ENCODE results near the gene DOCK4.

DOCK4 gene

DNA sequence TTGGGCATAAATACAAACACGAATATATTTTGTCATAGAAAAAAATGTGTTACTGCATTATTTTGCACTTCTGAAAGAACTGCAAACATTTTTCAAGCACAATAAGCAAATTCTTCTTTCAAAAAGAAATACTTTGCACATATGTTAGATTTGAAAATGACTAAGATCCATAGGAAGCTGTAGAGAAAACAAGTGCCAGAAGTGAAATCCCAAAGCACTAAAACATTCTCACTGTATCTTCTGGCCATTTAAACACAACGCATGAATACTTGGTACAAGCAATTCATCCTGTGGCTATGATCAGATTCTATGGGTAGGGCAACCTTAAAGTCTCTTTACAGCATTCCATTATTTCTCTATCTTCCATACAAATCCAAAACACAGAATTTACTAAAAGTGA is 418.5 kb downstream of the DOCK4 start:
- H3K9me3 Mint-ChIP-seq, result no peaks in the 10 kb centered on the region
- no peaks in the 10 kb centered on the region for H3K27me3 Mint-ChIP-seq (ENCODE audit: low read depth, poor library complexity)
- peaks cover 9% of the 10 kb centered on the region for H3K4me1 Mint-ChIP-seq
- H3K36me3 Mint-ChIP-seq (ENCODE audit: low read depth), result peaks cover 60% of the 10 kb centered on the region
- H3K27ac Mint-ChIP-seq, result no peak overlapping the region
- H3K4me3 Mint-ChIP-seq, result no peak overlapping the region
- TF ChIP-seq, protein P1, sequence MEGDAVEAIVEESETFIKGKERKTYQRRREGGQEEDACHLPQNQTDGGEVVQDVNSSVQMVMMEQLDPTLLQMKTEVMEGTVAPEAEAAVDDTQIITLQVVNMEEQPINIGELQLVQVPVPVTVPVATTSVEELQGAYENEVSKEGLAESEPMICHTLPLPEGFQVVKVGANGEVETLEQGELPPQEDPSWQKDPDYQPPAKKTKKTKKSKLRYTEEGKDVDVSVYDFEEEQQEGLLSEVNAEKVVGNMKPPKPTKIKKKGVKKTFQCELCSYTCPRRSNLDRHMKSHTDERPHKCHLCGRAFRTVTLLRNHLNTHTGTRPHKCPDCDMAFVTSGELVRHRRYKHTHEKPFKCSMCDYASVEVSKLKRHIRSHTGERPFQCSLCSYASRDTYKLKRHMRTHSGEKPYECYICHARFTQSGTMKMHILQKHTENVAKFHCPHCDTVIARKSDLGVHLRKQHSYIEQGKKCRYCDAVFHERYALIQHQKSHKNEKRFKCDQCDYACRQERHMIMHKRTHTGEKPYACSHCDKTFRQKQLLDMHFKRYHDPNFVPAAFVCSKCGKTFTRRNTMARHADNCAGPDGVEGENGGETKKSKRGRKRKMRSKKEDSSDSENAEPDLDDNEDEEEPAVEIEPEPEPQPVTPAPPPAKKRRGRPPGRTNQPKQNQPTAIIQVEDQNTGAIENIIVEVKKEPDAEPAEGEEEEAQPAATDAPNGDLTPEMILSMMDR (IDR thresholded peaks at IDR 0.05), result no peak
- no peak for DNase-seq

DNA sequence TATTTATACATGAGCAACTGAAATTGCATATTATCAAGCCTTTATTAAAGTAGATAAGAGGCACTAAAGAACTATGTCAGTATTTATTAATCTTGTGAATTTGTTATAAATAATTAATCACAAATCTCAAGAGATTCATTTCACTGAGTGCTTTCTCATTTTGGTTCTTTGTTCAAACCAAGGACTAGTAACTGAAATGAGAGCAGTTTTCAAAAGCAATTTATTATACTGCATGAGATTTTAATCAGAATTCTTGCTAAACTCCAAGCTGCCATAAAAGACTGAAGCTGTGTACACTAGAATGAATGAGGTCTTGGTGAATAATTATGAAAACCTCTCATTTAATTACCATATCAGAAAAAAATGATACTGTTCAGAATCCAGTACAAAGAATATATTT is 419.1 kb downstream of the DOCK4 start:
- Mint-ChIP-seq H3K27ac (no peak overlapping the region), H3K9me3 (no peaks in the 10 kb centered on the region), H3K27me3 (ENCODE audit: low read depth, poor library complexity) (no peaks in the 10 kb centered on the region), H3K4me3 (no peak overlapping the region), H3K36me3 (ENCODE audit: low read depth) (peaks cover 56% of the 10 kb centered on the region), H3K4me1 (peaks cover 9% of the 10 kb centered on the region)
- TF ChIP-seq, protein P1 (IDR thresholded peaks at IDR 0.05), result no peak
- no peak for DNase-seq

GRCh38 chr7:111785076-111785475 is 421.1 kb downstream of the DOCK4 start:
- no peak for DNase-seq
- Mint-ChIP-seq H3K4me1 (peaks cover 9% of the 10 kb centered on the region), H3K9me3 (no peaks in the 10 kb centered on the region), H3K27ac (no peak overlapping the region), H3K27me3 (ENCODE audit: low read depth, poor library complexity) (no peaks in the 10 kb centered on the region), H3K4me3 (no peak overlapping the region), H3K36me3 (ENCODE audit: low read depth) (peaks cover 64% of the 10 kb centered on the region)
- TF ChIP-seq, protein P1 (IDR thresholded peaks at IDR 0.05), result no peak

- H3K4me1 Mint-ChIP-seq, result peaks cover 9% of the 10 kb centered on the region
- H3K27me3 Mint-ChIP-seq (ENCODE audit: low read depth, poor library complexity), result no peaks in the 10 kb centered on the region
- TF ChIP-seq, protein P1 (IDR thresholded peaks at IDR 0.05), result no peak
- no peak overlapping the region for H3K4me3 Mint-ChIP-seq
- DNase-seq, result no peak
- no peaks in the 10 kb centered on the region for H3K9me3 Mint-ChIP-seq
- H3K36me3 Mint-ChIP-seq (ENCODE audit: low read depth), result peaks cover 66% of the 10 kb centered on the region
- no peak overlapping the region for H3K27ac Mint-ChIP-seq
Measured at GRCh38 chr7:111784296-111784695, 421.9 kb downstream of the DOCK4 start.

GRCh38 chr7:111783854-111784253 is 422.3 kb downstream of the DOCK4 start:
- DNase-seq, result no peak
- Mint-ChIP-seq H3K27ac (no peak overlapping the region), H3K4me3 (no peak overlapping the region), H3K27me3 (ENCODE audit: low read depth, poor library complexity) (no peaks in the 10 kb centered on the region), H3K36me3 (ENCODE audit: low read depth) (peaks cover 61% of the 10 kb centered on the region), H3K9me3 (no peaks in the 10 kb centered on the region), H3K4me1 (peaks cover 7% of the 10 kb centered on the region)
- TF ChIP-seq, protein P1 (IDR thresholded peaks at IDR 0.05), result no peak

DNA sequence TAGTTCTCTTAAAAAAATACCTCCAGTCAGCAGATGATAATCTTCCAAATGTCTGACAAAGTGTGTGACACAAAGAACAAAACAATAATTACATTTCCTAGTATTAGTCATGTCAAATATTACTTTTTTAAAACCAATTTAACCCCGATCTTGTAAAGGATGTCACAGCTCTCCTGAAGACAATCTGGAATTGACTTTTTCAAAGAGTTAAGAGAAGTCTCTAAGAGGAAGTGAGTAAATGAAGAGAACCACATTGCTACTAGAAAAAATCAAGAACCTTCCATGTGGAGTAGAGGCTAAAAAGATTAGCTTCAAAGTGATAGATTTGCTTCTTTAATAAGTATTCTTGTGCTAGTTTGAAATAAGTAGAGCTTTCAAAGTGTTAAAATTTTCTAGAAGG is 425.7 kb downstream of the DOCK4 start:
- Mint-ChIP-seq H3K27me3 (ENCODE audit: low read depth, poor library complexity) (peaks cover 2% of the 10 kb centered on the region), H3K27ac (no peak overlapping the region), H3K36me3 (ENCODE audit: low read depth) (peaks cover 77% of the 10 kb centered on the region), H3K4me3 (no peak overlapping the region), H3K4me1 (no peaks in the 10 kb centered on the region), H3K9me3 (peaks cover 21% of the 10 kb centered on the region)
- TF ChIP-seq, protein P1 (IDR thresholded peaks at IDR 0.05), result no peak
- DNase-seq, result no peak
